Measurements from ENCODE around the gene C2orf49. TPM values are rescaled to one million over a fixed set of nuclear protein-coding genes. Genes with fewer than 3 reads are reported as not detected.

The C2orf49 gene
- total and polyA plus RNA-seq, 2 donors = 11.1 to 17.0 TPM

DNA sequence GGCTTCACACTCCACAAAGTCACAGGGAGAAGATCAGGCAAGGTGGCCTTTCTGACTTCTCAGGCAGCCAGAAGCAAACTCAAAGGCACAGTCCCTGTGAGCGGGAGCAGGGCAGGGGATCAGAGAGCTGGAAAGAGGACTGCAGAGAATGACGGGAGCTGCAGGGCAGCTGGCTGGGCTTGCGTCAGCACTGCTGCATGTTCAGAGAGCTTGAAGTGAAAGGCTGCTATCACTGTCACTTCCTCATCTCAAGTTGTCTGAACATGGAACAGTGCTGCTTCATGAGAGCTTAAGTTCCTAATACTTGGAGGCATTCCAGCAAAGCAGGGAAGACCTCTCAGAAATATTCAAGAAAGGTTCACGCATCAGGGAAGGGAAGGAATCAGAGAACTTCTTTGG lies 28.2 kb upstream of the C2orf49 start:
- Histone ChIP-seq H3K4me3 (ENCODE audit: low read length in 2 of 2) (no peak overlapping the region), H3K36me3 (ENCODE audit: control insufficient read depth in 2 of 2, insufficient read depth in 2 of 2, low read length in 1 of 2) (peaks cover 14 to 17% of the 10 kb centered on the region in 2 donors), H3K4me1 (ENCODE audit: control insufficient read depth in 2 of 2, insufficient read depth in 2 of 2, low read length in 2 of 2) (peaks cover 0 to 20% of the 10 kb centered on the region in 2 donors), H3K27me3 (ENCODE audit: control insufficient read depth in 2 of 2, insufficient read depth in 1 of 2, low read length in 1 of 2) (no peaks in the 10 kb centered on the region), H3K27ac (ENCODE audit: low read depth in 1 of 2, low read length in 1 of 2) (peak overlapping the region in 1 of 2 donors; percentile 14), H3K9me3 (ENCODE audit: control insufficient read depth in 2 of 2, insufficient read depth in 1 of 2, low read length in 1 of 2) (peaks cover 0 to 4% of the 10 kb centered on the region in 2 donors)
- 86% methylated on average over 4 of the region's 4 CpGs for WGBS
- DNase-seq (ENCODE audit: low read depth in 6 of 9, low spot score in 9 of 9) = peak in 1 of 9 donors; percentile 38

DNA sequence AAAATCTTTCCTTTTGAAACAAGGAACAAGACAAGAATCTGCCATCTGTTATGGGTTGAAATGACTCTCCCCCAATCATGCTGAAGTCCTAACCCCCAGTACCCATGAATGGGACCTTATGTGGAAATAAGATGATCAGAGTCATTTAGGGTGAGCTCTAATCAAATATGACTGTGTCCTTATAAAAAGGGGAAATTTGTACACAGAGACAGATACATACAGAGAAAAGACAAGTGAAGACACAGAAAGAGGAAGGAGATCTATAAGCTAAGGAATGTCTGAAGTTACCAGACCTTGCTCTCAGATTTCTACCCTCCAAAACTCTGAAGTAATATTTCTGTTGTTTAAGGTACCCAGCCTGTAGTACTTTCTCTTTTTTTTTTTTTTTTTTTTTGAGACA lies 23.5 kb upstream of the C2orf49 start:
- no peak for DNase-seq (ENCODE audit: low read depth in 6 of 9, low spot score in 9 of 9)
- Histone ChIP-seq H3K4me1 (ENCODE audit: control insufficient read depth in 2 of 2, insufficient read depth in 2 of 2, low read length in 2 of 2) (peaks cover 0 to 6% of the 10 kb centered on the region in 2 donors), H3K4me3 (ENCODE audit: low read length in 2 of 2) (no peak overlapping the region), H3K36me3 (ENCODE audit: control insufficient read depth in 2 of 2, insufficient read depth in 2 of 2, low read length in 1 of 2) (no peaks in the 10 kb centered on the region), H3K9me3 (ENCODE audit: control insufficient read depth in 2 of 2, insufficient read depth in 1 of 2, low read length in 1 of 2) (peaks cover 0 to 1% of the 10 kb centered on the region in 2 donors), H3K27ac (ENCODE audit: low read depth in 1 of 2, low read length in 1 of 2) (no peak overlapping the region), H3K27me3 (ENCODE audit: control insufficient read depth in 2 of 2, insufficient read depth in 1 of 2, low read length in 1 of 2) (no peaks in the 10 kb centered on the region)

DNA sequence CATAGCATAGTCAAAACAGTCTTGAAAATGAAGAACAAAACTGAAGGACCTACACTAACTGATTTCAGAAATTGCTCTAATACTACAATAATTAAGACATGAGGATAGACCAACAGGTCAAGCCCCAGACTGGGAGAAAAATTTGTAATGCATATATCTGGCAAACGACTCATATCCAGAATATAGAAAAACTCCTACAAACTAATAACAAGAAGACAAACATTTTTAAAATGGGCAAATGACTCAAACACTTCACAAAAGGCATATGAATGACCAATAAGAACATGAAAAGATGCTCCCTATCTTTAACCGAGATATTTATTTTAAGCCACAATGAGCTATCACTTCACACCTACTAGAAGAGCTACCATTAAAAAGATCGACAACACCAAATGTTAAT lies 22.0 kb upstream of the C2orf49 start:
- Histone ChIP-seq H3K36me3 (ENCODE audit: control insufficient read depth in 2 of 2, insufficient read depth in 2 of 2, low read length in 1 of 2) (no peaks in the 10 kb centered on the region), H3K9me3 (ENCODE audit: control insufficient read depth in 2 of 2, insufficient read depth in 1 of 2, low read length in 1 of 2) (no peaks in the 10 kb centered on the region), H3K27ac (ENCODE audit: low read depth in 1 of 2, low read length in 1 of 2) (no peak overlapping the region), H3K4me1 (ENCODE audit: control insufficient read depth in 2 of 2, insufficient read depth in 2 of 2, low read length in 2 of 2) (no peaks in the 10 kb centered on the region), H3K27me3 (ENCODE audit: control insufficient read depth in 2 of 2, insufficient read depth in 1 of 2, low read length in 1 of 2) (no peaks in the 10 kb centered on the region), H3K4me3 (ENCODE audit: low read length in 2 of 2) (no peak overlapping the region)
- 97% methylated on average over 3 of the region's 3 CpGs for WGBS
- no peak for DNase-seq (ENCODE audit: low read depth in 6 of 9, low spot score in 9 of 9)

DNA sequence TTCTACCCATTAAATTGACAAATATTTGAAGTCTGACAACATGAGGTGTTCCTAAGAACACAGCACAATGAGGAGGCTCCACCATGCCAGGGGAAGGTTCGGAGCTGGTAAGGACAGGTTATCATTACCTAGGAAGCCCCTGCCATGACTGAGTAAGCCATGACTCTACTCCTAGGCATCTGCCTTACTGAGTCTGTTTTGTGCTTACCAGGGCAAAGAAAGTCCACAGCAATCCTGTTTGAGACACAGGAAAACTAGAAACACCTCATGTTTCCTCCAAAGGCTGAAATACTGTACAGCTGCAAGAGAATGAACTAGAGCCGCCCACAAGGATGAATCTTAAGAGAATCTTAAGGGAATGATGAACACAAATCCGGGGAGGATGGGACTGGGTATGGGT lies 19.4 kb upstream of the C2orf49 start:
- no peak overlapping the region for H3K27ac ChIP-seq (ENCODE audit: low read depth in 1 of 2, low read length in 1 of 2)
- no peaks in the 10 kb centered on the region for H3K36me3 ChIP-seq (ENCODE audit: control insufficient read depth in 2 of 2, insufficient read depth in 2 of 2, low read length in 1 of 2)
- H3K9me3 ChIP-seq (ENCODE audit: control insufficient read depth in 2 of 2, insufficient read depth in 1 of 2, low read length in 1 of 2) = no peaks in the 10 kb centered on the region
- no peaks in the 10 kb centered on the region for H3K27me3 ChIP-seq (ENCODE audit: control insufficient read depth in 2 of 2, insufficient read depth in 1 of 2, low read length in 1 of 2)
- no peak for DNase-seq (ENCODE audit: low read depth in 6 of 9, low spot score in 9 of 9)
- no peak overlapping the region for H3K4me3 ChIP-seq (ENCODE audit: low read length in 2 of 2)
- 96% methylated on average over 3 of the region's 3 CpGs for WGBS
- H3K4me1 ChIP-seq (ENCODE audit: control insufficient read depth in 2 of 2, insufficient read depth in 2 of 2, low read length in 2 of 2) = no peaks in the 10 kb centered on the region

DNA sequence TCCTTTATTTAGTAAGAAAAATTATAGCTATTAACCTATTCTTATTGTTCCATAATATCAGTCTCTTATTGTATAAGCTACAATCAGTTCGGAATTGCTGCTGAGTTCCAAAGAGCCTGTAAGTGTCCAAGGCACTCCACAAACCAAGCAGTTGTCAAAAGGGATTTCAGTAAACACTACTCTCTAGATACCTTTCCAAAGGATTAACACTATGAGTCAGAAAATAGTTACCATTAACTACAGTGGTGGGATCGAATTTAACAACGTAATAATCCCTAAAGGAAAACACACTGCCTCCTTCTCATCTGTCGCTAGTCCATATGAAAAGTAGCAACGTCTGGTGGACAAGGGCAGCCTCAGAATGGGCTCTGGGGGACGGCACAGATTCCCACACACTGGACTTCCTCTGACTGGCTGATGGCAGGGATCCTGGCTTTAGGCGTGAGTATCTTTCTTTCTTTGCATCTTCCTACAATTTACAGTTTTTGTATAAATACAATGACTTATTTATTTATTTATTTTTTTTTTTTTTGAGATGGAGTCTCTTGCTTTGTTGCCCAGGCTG lies 16.6 kb upstream of the C2orf49 start:
- Histone ChIP-seq H3K4me3 (ENCODE audit: low read length in 2 of 2) (no peak overlapping the region), H3K27ac (ENCODE audit: low read depth in 1 of 2, low read length in 1 of 2) (no peak overlapping the region), H3K36me3 (ENCODE audit: control insufficient read depth in 2 of 2, insufficient read depth in 2 of 2, low read length in 1 of 2) (peaks cover 3 to 4% of the 10 kb centered on the region in 2 donors), H3K9me3 (ENCODE audit: control insufficient read depth in 2 of 2, insufficient read depth in 1 of 2, low read length in 1 of 2) (no peaks in the 10 kb centered on the region), H3K4me1 (ENCODE audit: control insufficient read depth in 2 of 2, insufficient read depth in 2 of 2, low read length in 2 of 2) (peaks cover 0 to 5% of the 10 kb centered on the region in 2 donors), H3K27me3 (ENCODE audit: control insufficient read depth in 2 of 2, insufficient read depth in 1 of 2, low read length in 1 of 2) (no peaks in the 10 kb centered on the region)
- WGBS = 82% methylated on average over 7 of the region's 7 CpGs
- DNase-seq (ENCODE audit: low read depth in 6 of 9, low spot score in 9 of 9) = no peak

DNA sequence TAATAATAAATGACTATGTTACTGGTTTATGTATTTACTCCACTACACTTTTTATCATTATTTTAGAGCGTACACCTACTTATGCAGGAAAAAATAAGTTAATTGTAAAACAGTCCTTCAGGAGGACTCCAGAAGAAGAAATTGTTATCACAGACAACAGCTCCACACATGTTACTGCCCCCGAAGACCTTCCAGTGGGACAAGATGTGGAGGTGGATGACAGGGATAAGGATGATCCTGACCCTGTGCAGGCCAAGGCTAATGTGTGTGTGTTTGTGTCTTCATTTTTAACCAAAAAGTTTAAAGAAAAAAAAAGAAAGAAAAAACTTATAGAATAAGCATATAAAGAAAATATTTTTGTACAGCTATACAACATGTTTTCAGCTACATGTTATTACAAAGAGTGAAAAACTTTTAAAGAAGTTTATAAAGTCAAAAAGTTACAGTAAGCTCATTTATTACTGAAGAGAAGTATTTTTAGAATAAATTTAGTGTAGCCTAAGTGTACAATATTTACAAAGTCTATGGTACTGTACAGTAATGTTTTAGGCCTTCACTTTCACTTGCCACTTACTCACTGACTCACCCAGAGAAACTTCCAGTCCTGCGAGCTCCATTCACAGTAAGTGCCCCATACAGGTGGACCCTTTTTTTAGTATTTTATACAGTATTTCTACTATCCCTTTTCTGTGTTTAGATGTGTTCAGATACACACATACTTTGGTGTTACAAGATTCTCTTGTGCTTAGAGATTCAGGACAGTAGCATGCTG lies 15.3 kb upstream of the C2orf49 start:
- Histone ChIP-seq H3K4me1 (ENCODE audit: control insufficient read depth in 2 of 2, insufficient read depth in 2 of 2, low read length in 2 of 2) (peaks cover 0 to 5% of the 10 kb centered on the region in 2 donors), H3K36me3 (ENCODE audit: control insufficient read depth in 2 of 2, insufficient read depth in 2 of 2, low read length in 1 of 2) (peaks cover 3 to 4% of the 10 kb centered on the region in 2 donors), H3K9me3 (ENCODE audit: control insufficient read depth in 2 of 2, insufficient read depth in 1 of 2, low read length in 1 of 2) (no peaks in the 10 kb centered on the region), H3K4me3 (ENCODE audit: low read length in 2 of 2) (no peak overlapping the region), H3K27me3 (ENCODE audit: control insufficient read depth in 2 of 2, insufficient read depth in 1 of 2, low read length in 1 of 2) (no peaks in the 10 kb centered on the region), H3K27ac (ENCODE audit: low read depth in 1 of 2, low read length in 1 of 2) (no peak overlapping the region)
- no peak for DNase-seq (ENCODE audit: low read depth in 6 of 9, low spot score in 9 of 9)
- WGBS = 98% methylated on average over 3 of the region's 3 CpGs

DNA sequence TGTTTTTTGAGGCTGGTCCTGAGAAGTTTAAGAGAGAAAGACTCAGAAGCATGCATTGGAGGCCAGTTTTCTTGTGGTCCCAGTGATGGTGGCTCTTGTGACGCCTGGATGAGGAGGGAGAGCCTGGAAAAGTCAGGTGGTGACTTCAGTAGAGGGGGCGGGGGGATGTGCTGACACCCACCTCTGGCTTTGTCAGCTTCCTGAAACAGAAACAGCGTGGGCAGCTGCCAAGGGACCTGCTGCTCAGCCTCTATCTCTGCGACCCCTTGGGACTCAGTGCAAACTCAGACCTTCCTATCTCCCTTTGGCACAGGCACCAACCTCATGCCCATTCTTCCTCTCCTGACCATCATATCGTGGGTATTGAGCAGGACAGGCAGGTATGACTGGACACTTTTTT lies 14.2 kb upstream of the C2orf49 start:
- no peak for DNase-seq (ENCODE audit: low read depth in 6 of 9, low spot score in 9 of 9)
- H3K27ac ChIP-seq (ENCODE audit: low read depth in 1 of 2, low read length in 1 of 2) = no peak overlapping the region
- H3K27me3 ChIP-seq (ENCODE audit: control insufficient read depth in 2 of 2, insufficient read depth in 1 of 2, low read length in 1 of 2) = no peaks in the 10 kb centered on the region
- H3K36me3 ChIP-seq (ENCODE audit: control insufficient read depth in 2 of 2, insufficient read depth in 2 of 2, low read length in 1 of 2) = peaks cover 3 to 4% of the 10 kb centered on the region in 2 donors
- H3K9me3 ChIP-seq (ENCODE audit: control insufficient read depth in 2 of 2, insufficient read depth in 1 of 2, low read length in 1 of 2) = no peaks in the 10 kb centered on the region
- no peak overlapping the region for H3K4me3 ChIP-seq (ENCODE audit: low read length in 2 of 2)
- 74% methylated on average over 5 of the region's 5 CpGs for WGBS
- H3K4me1 ChIP-seq (ENCODE audit: control insufficient read depth in 2 of 2, insufficient read depth in 2 of 2, low read length in 2 of 2) = peaks cover 0 to 7% of the 10 kb centered on the region in 2 donors

DNA sequence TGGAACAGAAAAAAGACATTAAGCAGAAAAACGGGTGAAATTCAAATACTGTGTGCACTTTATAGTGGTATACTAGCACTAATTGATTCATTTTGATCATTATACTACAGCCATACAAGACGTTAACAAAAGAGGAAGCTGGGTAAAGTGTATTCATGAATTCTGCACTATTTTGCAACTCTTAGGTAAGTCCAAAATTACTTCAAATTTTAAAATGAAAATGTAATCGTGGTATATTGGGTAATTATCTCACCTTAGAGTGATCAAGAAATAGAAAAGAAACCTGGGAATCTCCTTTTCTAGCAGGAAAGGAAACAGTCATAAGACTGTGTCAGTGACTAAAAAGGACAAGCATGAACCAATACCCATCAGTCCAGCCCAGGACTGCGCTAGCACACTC lies 13.2 kb upstream of the C2orf49 start:
- Histone ChIP-seq H3K4me3 (ENCODE audit: low read length in 2 of 2) (no peak overlapping the region), H3K4me1 (ENCODE audit: control insufficient read depth in 2 of 2, insufficient read depth in 2 of 2, low read length in 2 of 2) (peaks cover 0 to 17% of the 10 kb centered on the region in 2 donors), H3K36me3 (ENCODE audit: control insufficient read depth in 2 of 2, insufficient read depth in 2 of 2, low read length in 1 of 2) (peaks cover 3 to 4% of the 10 kb centered on the region in 2 donors), H3K27me3 (ENCODE audit: control insufficient read depth in 2 of 2, insufficient read depth in 1 of 2, low read length in 1 of 2) (no peaks in the 10 kb centered on the region), H3K27ac (ENCODE audit: low read depth in 1 of 2, low read length in 1 of 2) (no peak overlapping the region), H3K9me3 (ENCODE audit: control insufficient read depth in 2 of 2, insufficient read depth in 1 of 2, low read length in 1 of 2) (no peaks in the 10 kb centered on the region)
- no peak for DNase-seq (ENCODE audit: low read depth in 6 of 9, low spot score in 9 of 9)
- WGBS = 46% methylated on average over 4 of the region's 4 CpGs

DNA sequence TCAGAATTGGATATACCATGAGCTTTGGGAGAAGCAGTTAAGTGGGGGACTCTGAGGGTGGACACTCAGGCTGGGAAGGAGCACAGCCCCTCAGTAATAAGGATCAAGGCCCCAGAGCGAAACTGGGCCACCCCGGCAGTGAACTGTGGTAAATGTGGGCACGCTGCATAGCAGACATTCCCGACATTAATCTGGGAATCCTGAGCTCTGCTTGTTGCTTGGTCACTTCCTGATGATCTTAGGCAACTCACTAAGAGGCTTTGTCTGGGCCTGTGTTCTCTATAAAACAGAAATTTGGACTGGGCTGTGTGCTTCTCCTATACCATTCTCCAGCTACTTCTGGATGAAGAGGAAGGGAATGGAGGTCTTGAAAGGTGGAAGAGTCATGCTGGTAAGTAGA lies 12.6 kb upstream of the C2orf49 start:
- 78% methylated on average over 4 of the region's 4 CpGs for WGBS
- H3K27me3 ChIP-seq (ENCODE audit: control insufficient read depth in 2 of 2, insufficient read depth in 1 of 2, low read length in 1 of 2) = no peaks in the 10 kb centered on the region
- H3K27ac ChIP-seq (ENCODE audit: low read depth in 1 of 2, low read length in 1 of 2) = no peak overlapping the region
- peaks cover 3 to 4% of the 10 kb centered on the region in 2 donors for H3K36me3 ChIP-seq (ENCODE audit: control insufficient read depth in 2 of 2, insufficient read depth in 2 of 2, low read length in 1 of 2)
- H3K9me3 ChIP-seq (ENCODE audit: control insufficient read depth in 2 of 2, insufficient read depth in 1 of 2, low read length in 1 of 2) = no peaks in the 10 kb centered on the region
- H3K4me3 ChIP-seq (ENCODE audit: low read length in 2 of 2) = no peak overlapping the region
- H3K4me1 ChIP-seq (ENCODE audit: control insufficient read depth in 2 of 2, insufficient read depth in 2 of 2, low read length in 2 of 2) = peaks cover 0 to 18% of the 10 kb centered on the region in 2 donors
- no peak for DNase-seq (ENCODE audit: low read depth in 6 of 9, low spot score in 9 of 9)
